Gastrocnemius medialis (tissue), 4 donors: ENCODE results near the gene RRP9. TPM values are rescaled to one million over a fixed set of nuclear protein-coding genes. Genes with fewer than 3 reads are reported as not detected.

ENCODE experiments used
- ATAC-seq, 2 donors: fragments of 150-250 bp; one replicate each; pipeline ENCODE4 v1.9.1; 2016
- DNase-seq, 2 donors: peaks; one replicate each; pipeline ENCODE4 v3.0.0-alpha.2; 2019
- H3K27ac ChIP-seq, 4 donors: fragments of 200-600 bp; sonication (generic); 1 replicate in 1 of 4; 2 replicates in 3 of 4; pipeline ENCODE4 v1.5.1; 2016 to 2018; ENCODE audit warnings: mild to moderate bottlenecking in 2 of 4, moderate library complexity in 1 of 4
- H3K27me3 ChIP-seq, 3 donors: fragments of 200-600 bp; sonication (generic) in 2 of 3; 1 replicate in 1 of 3; 2 replicates in 2 of 3; pipeline versions ENCODE4 v1.5.1 to v1.6.0; 2016 to 2019; ENCODE audit warnings: mild to moderate bottlenecking in 1 of 3, moderate library complexity in 1 of 3
- H3K36me3 ChIP-seq, 2 donors: fragments of 200-600 bp; sonication (generic) in 1 of 2; one replicate each; pipeline ENCODE4 v1.5.1; 2017 to 2018
- H3K4me1 ChIP-seq, 2 donors: fragments of 200-600 bp; sonication (generic) in 1 of 2; one replicate each; pipeline ENCODE4 v1.5.1; 2016 to 2017; ENCODE audit warnings: mild to moderate bottlenecking in 2 of 2
- H3K4me3 ChIP-seq, 4 donors: fragments of 200-600 bp; sonication (generic) in 3 of 4; 1 replicate in 1 of 4; 2 replicates in 3 of 4; pipeline ENCODE4 v1.5.1; 2016 to 2019; ENCODE audit warnings: mild to moderate bottlenecking in 2 of 4
- H3K9me3 ChIP-seq, 3 donors: fragments of 200-600 bp; sonication (generic) in 2 of 3; 1 replicate in 1 of 3; 2 replicates in 2 of 3; pipeline ENCODE4 v1.5.1; 2016 to 2019
- POLR2A ChIP-seq, 2 donors: fragments of 450-650 bp; IDR thresholded peaks; one replicate each; pipeline ENCODE4 v1.6.1; 2017; ENCODE audit warnings: antibody characterized with exemption in 2 of 2, mild to moderate bottlenecking in 2 of 2, moderate library complexity in 2 of 2
- in situ Hi-C, 4 donors: fragments of 200-750 bp; cut with MboI; loops; one replicate each; pipeline versions ENCODE4 v1.15.0 to v1.8.0; 2017; ENCODE audit warnings: low sequenced_read_pairs in 4 of 4
- intact Hi-C: fragments of 100-400 bp; cut with DNase I; formaldehyde crosslinking; loops from one replicate; pipeline ENCODE4 v1.15.1; 2023; ENCODE audit warnings: low total_unique reads
- total RNA-seq, 4 donors: library from RNA; depleted of rRNA; stranded (reverse); fragments of >200 nt; gene quantifications; one replicate each; pipeline versions ENCODE4 v1.1.0 to v1.2.3, GENCODE V29; 2016
- TF ChIP-seq, protein P1 (sequence below), 5 experiments: fragments of 450-650 bp in 3 of 5; fragments of 200-600 bp in 2 of 5; sonication (generic) in 2 of 5; IDR thresholded peaks in 4 of 5; conservative IDR thresholded peaks in 1 of 5; 1 replicate in 4 of 5; 2 replicates in 1 of 5; pipeline ENCODE4 v1.5.1; 2016 to 2019; ENCODE audit warnings: antibody characterized with exemption in 5 of 5, mild to moderate bottlenecking in 3 of 5, moderate library complexity in 3 of 5

RRP9 gene
- total RNA-seq, 4 donors from 2014 or later: 19.2 to 25.9 (median 24.9) TPM

DNA sequence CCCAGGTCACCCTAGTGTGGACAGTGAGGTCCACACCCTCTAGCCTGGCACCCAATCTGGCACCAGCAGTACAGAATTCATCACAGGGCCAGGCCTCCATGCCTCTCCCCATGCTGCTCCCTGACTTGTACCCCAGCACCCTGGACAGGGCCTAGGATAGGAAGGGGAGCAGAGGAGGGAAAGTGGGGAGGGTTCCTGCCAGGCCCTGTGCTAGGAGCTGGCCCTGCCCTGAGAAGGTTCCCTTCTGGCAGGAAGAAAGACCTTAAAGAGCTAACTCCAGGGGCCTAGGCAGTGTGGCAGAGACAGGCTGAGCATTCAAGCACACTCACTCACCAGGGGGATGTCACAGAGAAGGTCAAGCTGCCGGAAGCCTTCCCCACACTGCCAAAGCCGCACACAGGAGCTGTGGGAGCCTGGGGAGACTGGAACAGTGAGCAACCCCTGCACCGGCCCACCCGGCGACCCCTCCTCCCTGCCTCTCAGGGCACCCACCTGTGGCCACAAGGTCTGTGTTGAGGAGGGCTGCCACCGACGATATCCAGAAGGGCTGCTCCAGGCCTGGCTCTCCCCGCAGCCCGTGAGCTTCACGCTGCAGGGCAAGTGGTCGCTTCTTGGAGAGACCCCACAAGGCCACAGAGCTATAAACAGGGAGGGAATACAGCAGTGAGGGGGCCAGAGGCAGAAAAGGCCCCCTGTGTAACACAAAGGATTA, 7.4 kb downstream of the RRP9 start:
- peaks cover 0 to 69% of the 10 kb centered on the region in 2 donors for H3K36me3 ChIP-seq
- DNase-seq (no peak), ATAC-seq (no peak)
- intact Hi-C loops: no loop called here
- no peaks in the 10 kb centered on the region for H3K27me3 ChIP-seq
- no peak overlapping the region for H3K4me3 ChIP-seq
- in situ Hi-C loops: no loop called here
- H3K4me1 ChIP-seq: no peaks in the 10 kb centered on the region
- TF ChIP-seq, protein P1, sequence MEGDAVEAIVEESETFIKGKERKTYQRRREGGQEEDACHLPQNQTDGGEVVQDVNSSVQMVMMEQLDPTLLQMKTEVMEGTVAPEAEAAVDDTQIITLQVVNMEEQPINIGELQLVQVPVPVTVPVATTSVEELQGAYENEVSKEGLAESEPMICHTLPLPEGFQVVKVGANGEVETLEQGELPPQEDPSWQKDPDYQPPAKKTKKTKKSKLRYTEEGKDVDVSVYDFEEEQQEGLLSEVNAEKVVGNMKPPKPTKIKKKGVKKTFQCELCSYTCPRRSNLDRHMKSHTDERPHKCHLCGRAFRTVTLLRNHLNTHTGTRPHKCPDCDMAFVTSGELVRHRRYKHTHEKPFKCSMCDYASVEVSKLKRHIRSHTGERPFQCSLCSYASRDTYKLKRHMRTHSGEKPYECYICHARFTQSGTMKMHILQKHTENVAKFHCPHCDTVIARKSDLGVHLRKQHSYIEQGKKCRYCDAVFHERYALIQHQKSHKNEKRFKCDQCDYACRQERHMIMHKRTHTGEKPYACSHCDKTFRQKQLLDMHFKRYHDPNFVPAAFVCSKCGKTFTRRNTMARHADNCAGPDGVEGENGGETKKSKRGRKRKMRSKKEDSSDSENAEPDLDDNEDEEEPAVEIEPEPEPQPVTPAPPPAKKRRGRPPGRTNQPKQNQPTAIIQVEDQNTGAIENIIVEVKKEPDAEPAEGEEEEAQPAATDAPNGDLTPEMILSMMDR (IDR thresholded peaks at IDR 0.05 in 4 of 5, conservative IDR thresholded peaks at IDR 0.05 in 1 of 5): no peak
- no peak for TF ChIP-seq POLR2A (IDR thresholded peaks at IDR 0.05)
- no peak overlapping the region for H3K27ac ChIP-seq
- no peaks in the 10 kb centered on the region for H3K9me3 ChIP-seq

DNA sequence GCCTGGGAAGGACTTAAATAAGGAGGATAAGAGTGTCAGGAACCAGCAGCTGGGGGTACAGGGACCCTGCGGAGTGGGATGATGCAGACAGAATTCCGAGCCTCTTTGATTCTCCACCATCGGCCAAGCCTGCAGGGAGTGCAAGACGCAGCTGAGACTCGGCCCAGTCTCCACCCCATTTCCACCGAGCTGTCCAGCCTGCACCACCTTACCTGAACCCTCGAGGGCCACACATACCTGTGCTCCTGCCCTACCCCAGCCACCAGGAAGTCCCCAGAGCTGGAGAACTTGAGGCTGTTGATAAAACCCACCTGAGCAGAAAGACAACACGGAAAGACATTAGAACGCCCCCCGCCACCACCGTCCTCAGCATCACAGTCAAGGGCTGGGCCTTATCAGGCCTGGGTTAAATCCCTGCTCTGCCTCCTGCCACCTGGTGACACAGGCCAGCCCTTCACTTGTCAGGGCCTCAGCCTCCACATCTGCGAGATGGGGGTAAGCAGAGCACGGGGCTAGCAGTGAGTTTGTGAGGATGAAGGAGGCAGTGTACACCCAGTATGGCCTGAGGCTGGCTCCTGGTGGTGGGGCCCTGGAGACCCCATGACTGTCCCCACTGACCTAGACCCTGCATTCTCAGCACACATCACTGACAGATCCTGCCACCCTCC, 8.1 kb downstream of the RRP9 start:
- intact Hi-C loops: no loop called here
- in situ Hi-C loops: no loop called here
- peaks cover 0 to 62% of the 10 kb centered on the region in 2 donors for H3K36me3 ChIP-seq

DNA sequence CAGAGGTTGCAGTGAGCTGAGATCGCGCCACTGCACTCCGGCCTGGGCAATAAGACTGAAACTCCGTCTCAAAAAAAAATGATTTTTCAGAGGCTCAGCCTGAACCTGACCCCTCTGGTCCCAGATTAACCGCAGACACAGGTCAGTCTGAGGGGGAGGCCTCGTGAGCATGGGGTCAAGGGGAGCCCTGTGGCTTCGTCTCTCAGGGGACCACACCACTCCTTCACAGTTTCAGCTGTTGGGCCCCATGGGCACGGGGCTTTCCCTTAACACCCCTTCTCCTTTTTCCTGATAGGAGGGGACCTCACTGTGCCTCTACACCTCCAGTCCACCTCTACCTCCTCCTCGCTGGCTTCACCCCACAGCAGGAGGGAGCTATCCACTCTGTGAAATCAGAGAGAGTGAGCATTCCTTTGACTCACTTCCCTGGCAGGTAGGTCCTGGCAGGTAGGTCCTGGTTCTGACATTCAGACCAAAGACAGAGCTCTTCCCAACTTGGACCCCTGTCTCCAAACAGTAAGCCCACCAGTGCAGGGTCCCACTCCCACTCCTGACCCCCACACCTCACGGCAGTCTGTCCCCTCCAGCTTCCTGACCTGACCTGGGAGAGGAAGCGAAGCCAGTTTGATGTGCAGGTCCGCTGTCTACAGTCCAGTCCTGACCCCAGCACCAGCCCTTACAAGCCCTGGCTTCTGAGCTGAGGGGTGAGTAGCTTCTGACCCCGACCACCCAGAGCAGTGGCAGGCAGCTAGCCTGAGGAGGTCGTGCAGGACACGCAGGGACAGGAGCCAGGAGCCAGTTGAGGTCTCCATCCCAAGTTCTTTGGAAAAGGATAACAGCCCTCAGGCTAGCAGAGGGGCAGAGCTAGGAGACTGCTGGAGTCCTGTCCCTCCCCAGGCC, 9.0 kb downstream of the RRP9 start:
- intact Hi-C loops (no loop called here), in situ Hi-C loops (no loop called here)
- DNase-seq: no peak

More for the DNA sequence above, 8.1 kb downstream of the RRP9 start:
- no peaks in the 10 kb centered on the region for H3K4me1 ChIP-seq
- no peak overlapping the region for H3K27ac ChIP-seq
- H3K9me3 ChIP-seq: no peaks in the 10 kb centered on the region
- DNase-seq: no peak
- H3K27me3 ChIP-seq: no peaks in the 10 kb centered on the region
- ATAC-seq: no peak
- H3K4me3 ChIP-seq: no peak overlapping the region
- TF ChIP-seq, protein P1 (IDR thresholded peaks at IDR 0.05 in 4 of 5, conservative IDR thresholded peaks at IDR 0.05 in 1 of 5): no peak
- TF ChIP-seq POLR2A (IDR thresholded peaks at IDR 0.05): no peak

DNA sequence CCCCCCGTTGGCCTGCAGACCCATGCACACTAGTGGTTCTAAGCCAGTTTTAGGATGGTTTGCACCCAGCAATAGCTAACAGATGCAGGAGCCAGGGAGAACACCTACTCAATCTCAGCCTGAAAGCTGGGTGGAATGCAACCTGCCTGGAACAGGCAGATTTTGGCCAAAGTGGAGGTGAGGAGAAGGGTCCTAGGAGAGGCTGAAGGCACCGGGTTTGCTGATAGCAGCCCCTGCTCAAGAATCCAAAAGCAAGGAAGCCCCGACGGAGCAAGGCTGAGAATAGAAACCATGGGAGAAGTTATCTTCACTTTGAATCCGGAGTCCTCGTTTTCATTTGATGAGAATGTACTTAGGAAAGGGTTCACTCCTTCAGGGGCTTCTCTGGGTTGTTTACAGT, 9.9 kb downstream of the RRP9 start:
- H3K4me1 ChIP-seq: peaks cover 0 to 3% of the 10 kb centered on the region in 2 donors
- intact Hi-C loops: no loop called here
- DNase-seq (no peak), ATAC-seq (no peak)
- TF ChIP-seq, protein P1 (IDR thresholded peaks at IDR 0.05 in 4 of 5, conservative IDR thresholded peaks at IDR 0.05 in 1 of 5): no peak
- TF ChIP-seq POLR2A (IDR thresholded peaks at IDR 0.05): no peak
- H3K27me3 ChIP-seq: no peaks in the 10 kb centered on the region
- H3K27ac ChIP-seq: no peak overlapping the region
- in situ Hi-C loops: no loop called here
- peaks cover 0 to 43% of the 10 kb centered on the region in 2 donors for H3K36me3 ChIP-seq
- H3K4me3 ChIP-seq: no peak overlapping the region
- H3K9me3 ChIP-seq: no peaks in the 10 kb centered on the region

More for the DNA sequence above, 9.0 kb downstream of the RRP9 start:
- H3K9me3 ChIP-seq: no peaks in the 10 kb centered on the region
- H3K36me3 ChIP-seq: peaks cover 0 to 53% of the 10 kb centered on the region in 2 donors
- H3K27ac ChIP-seq: no peak overlapping the region
- ATAC-seq: no peak
- no peaks in the 10 kb centered on the region for H3K27me3 ChIP-seq
- H3K4me1 ChIP-seq: no peaks in the 10 kb centered on the region
- no peak overlapping the region for H3K4me3 ChIP-seq
- TF ChIP-seq, protein P1 (IDR thresholded peaks at IDR 0.05 in 4 of 5, conservative IDR thresholded peaks at IDR 0.05 in 1 of 5): no peak
- no peak for TF ChIP-seq POLR2A (IDR thresholded peaks at IDR 0.05)
